Measurements from ENCODE around the gene LMF1. TPM values are rescaled to one million over a fixed set of nuclear protein-coding genes. Genes with fewer than 3 reads are reported as not detected.

Gene LMF1
- polyA plus RNA-seq, 1 donor from 2014 or later, result 16.2 TPM

GRCh38 chr16:879986-880385 lies 90.8 kb downstream of the LMF1 start:
- no peaks in the 10 kb centered on the region for H4K20me1 ChIP-seq (ENCODE audit: insufficient read depth)
- H3K27me3 ChIP-seq (ENCODE audit: insufficient read depth, low read depth, low read length), result no peaks in the 10 kb centered on the region
- H3K36me3 ChIP-seq (ENCODE audit: insufficient read depth, low read length), result no peaks in the 10 kb centered on the region
- no peaks in the 10 kb centered on the region for H3K79me2 ChIP-seq (replicated peaks; ENCODE audit: insufficient read depth, low read length)
- no peak overlapping the region for H3K27ac ChIP-seq (ENCODE audit: low read length)
- no peak for TF ChIP-seq TAF1 (IDR thresholded peaks at IDR 0.05; ENCODE audit: low read depth)
- no peak for TF ChIP-seq POLR2AphosphoS5 (IDR thresholded peaks at IDR 0.05)
- TF ChIP-seq MXI1 (conservative IDR thresholded peaks at IDR 0.05; ENCODE audit: poor library complexity, severe bottlenecking), result no peak
- no peak for TF ChIP-seq REST (IDR thresholded peaks at IDR 0.05; ENCODE audit: borderline replicate concordance)
- no peak for TF ChIP-seq RAD21 (conservative IDR thresholded peaks at IDR 0.05)
- TF ChIP-seq EZH2 (IDR thresholded peaks at IDR 0.05; ENCODE audit: borderline replicate concordance, insufficient read depth, low read length, poor library complexity, severe bottlenecking), result no peak
- TF ChIP-seq EP300 (conservative IDR thresholded peaks at IDR 0.05; ENCODE audit: poor library complexity, severe bottlenecking), result no peak
- TF ChIP-seq, protein P1, sequence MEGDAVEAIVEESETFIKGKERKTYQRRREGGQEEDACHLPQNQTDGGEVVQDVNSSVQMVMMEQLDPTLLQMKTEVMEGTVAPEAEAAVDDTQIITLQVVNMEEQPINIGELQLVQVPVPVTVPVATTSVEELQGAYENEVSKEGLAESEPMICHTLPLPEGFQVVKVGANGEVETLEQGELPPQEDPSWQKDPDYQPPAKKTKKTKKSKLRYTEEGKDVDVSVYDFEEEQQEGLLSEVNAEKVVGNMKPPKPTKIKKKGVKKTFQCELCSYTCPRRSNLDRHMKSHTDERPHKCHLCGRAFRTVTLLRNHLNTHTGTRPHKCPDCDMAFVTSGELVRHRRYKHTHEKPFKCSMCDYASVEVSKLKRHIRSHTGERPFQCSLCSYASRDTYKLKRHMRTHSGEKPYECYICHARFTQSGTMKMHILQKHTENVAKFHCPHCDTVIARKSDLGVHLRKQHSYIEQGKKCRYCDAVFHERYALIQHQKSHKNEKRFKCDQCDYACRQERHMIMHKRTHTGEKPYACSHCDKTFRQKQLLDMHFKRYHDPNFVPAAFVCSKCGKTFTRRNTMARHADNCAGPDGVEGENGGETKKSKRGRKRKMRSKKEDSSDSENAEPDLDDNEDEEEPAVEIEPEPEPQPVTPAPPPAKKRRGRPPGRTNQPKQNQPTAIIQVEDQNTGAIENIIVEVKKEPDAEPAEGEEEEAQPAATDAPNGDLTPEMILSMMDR (IDR thresholded peaks at IDR 0.05; ENCODE audit: poor library complexity, severe bottlenecking), result no peak
- no peak for TF ChIP-seq SMC3 (conservative IDR thresholded peaks at IDR 0.05; ENCODE audit: poor library complexity)
- H3K4me2 ChIP-seq (ENCODE audit: low read length), result no peak overlapping the region
- no peak overlapping the region for H2AFZ ChIP-seq (ENCODE audit: low read depth, low read length)
- H3F3A ChIP-seq (ENCODE audit: insufficient read depth, low read length, poor library complexity, severe bottlenecking), result no peaks in the 10 kb centered on the region
- no peaks in the 10 kb centered on the region for H3K9me3 ChIP-seq (ENCODE audit: low read length)
- H3K9me2 ChIP-seq (ENCODE audit: insufficient read depth, low read length), result no peaks in the 10 kb centered on the region
- H3K9ac ChIP-seq (ENCODE audit: low read length), result no peak overlapping the region
- no peak overlapping the region for H3K4me3 ChIP-seq (ENCODE audit: low read length)

- no peak overlapping the region for H3K4me2 ChIP-seq (ENCODE audit: low read length)
- H3K36me3 ChIP-seq (ENCODE audit: insufficient read depth, low read length), result no peaks in the 10 kb centered on the region
- no peak overlapping the region for H2AFZ ChIP-seq (ENCODE audit: low read depth, low read length)
- H3K9me3 ChIP-seq (ENCODE audit: low read length), result no peaks in the 10 kb centered on the region
- no peaks in the 10 kb centered on the region for H3K27me3 ChIP-seq (ENCODE audit: insufficient read depth, low read depth, low read length)
- H3K9me2 ChIP-seq (ENCODE audit: insufficient read depth, low read length), result no peaks in the 10 kb centered on the region
- H3K27ac ChIP-seq (ENCODE audit: low read length), result no peak overlapping the region
- no peaks in the 10 kb centered on the region for H3K79me2 ChIP-seq (replicated peaks; ENCODE audit: insufficient read depth, low read length)
- TF ChIP-seq TAF1 (IDR thresholded peaks at IDR 0.05; ENCODE audit: low read depth), result no peak
- H3K9ac ChIP-seq (ENCODE audit: low read length), result no peak overlapping the region
- H3K4me3 ChIP-seq (ENCODE audit: low read length), result no peak overlapping the region
- H3F3A ChIP-seq (ENCODE audit: insufficient read depth, low read length, poor library complexity, severe bottlenecking), result no peaks in the 10 kb centered on the region
- no peaks in the 10 kb centered on the region for H4K20me1 ChIP-seq (ENCODE audit: insufficient read depth)
These were observed 91.3 kb downstream of the LMF1 start for GRCh38 chr16:879461-879861.

DNA sequence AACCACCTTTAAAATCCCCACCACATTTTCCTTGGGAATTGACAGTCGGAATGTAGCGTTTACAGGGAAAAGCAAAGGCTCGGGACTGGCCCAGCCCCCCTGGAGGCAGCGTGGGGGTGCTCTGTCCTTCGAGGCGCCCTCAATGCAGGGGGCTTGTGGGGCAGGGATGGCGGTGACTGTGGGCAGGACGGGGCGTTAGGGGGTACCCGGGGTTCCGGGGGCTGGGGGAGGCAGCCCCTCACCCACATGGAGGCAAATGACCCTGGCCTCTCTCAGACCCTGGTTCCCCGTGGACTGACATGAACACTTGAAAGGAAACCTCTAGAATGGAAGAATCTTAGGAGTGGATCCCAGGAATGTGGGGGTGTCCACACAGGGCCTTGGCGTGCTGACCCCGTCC lies 91.9 kb downstream of the LMF1 start:
- Histone ChIP-seq H3K27ac (ENCODE audit: low read length) (no peak overlapping the region), H3K4me3 (ENCODE audit: low read length) (no peak overlapping the region), H3K9me2 (ENCODE audit: insufficient read depth, low read length) (no peaks in the 10 kb centered on the region), H3K36me3 (ENCODE audit: insufficient read depth, low read length) (no peaks in the 10 kb centered on the region), H2AFZ (ENCODE audit: low read depth, low read length) (no peak overlapping the region), H4K20me1 (ENCODE audit: insufficient read depth) (no peaks in the 10 kb centered on the region), H3F3A (ENCODE audit: insufficient read depth, low read length, poor library complexity, severe bottlenecking) (no peaks in the 10 kb centered on the region), H3K4me2 (ENCODE audit: low read length) (no peak overlapping the region), H3K9me3 (ENCODE audit: low read length) (no peaks in the 10 kb centered on the region), H3K9ac (ENCODE audit: low read length) (no peak overlapping the region), H3K79me2 (replicated peaks; ENCODE audit: insufficient read depth, low read length) (no peaks in the 10 kb centered on the region), H3K27me3 (ENCODE audit: insufficient read depth, low read depth, low read length) (no peaks in the 10 kb centered on the region)
- no peak for TF ChIP-seq REST (IDR thresholded peaks at IDR 0.05; ENCODE audit: borderline replicate concordance)
- TF ChIP-seq MXI1 (conservative IDR thresholded peaks at IDR 0.05; ENCODE audit: poor library complexity, severe bottlenecking), result no peak
- TF ChIP-seq RAD21 (conservative IDR thresholded peaks at IDR 0.05), result no peak
- TF ChIP-seq POLR2AphosphoS5 (IDR thresholded peaks at IDR 0.05), result no peak
- no peak for TF ChIP-seq TAF1 (IDR thresholded peaks at IDR 0.05; ENCODE audit: low read depth)
- no peak for TF ChIP-seq EZH2 (IDR thresholded peaks at IDR 0.05; ENCODE audit: borderline replicate concordance, insufficient read depth, low read length, poor library complexity, severe bottlenecking)
- TF ChIP-seq, protein P1 (IDR thresholded peaks at IDR 0.05; ENCODE audit: poor library complexity, severe bottlenecking), result no peak

Data from neural cell (in vitro differentiated cells).